Esophagus squamous epithelium (tissue), 5 donors: ENCODE measurements around the gene SLC17A1. TPM values are rescaled to one million over a fixed set of nuclear protein-coding genes. Genes with fewer than 3 reads are reported as not detected.

Experiments used
- DNase-seq: peaks from one replicate; lab custom pipeline; 2025; lab: John Stamatoyannopoulos, UW
- H3K27ac ChIP-seq, 4 donors: fragments of 200-600 bp; sonication (generic); one replicate each; pipeline ENCODE4 v1.5.1; 2016 to 2019; ENCODE audit warnings: mild to moderate bottlenecking in 1 of 4
- H3K27me3 ChIP-seq, 4 donors: fragments of 200-600 bp; sonication (generic); 1 replicate in 3 of 4; 2 replicates in 1 of 4; pipeline versions ENCODE4 v1.5.1 to v1.6.0; 2017 to 2021; ENCODE audit warnings: antibody characterized with exemption in 1 of 4
- H3K36me3 ChIP-seq, 3 donors: fragments of 200-600 bp; sonication (generic); one replicate each; pipeline ENCODE4 v1.5.1; 2016 to 2019
- H3K4me1 ChIP-seq, 3 donors: fragments of 200-600 bp; sonication (generic); one replicate each; pipeline ENCODE4 v1.5.1; 2017 to 2019
- H3K4me3 ChIP-seq, 4 donors: fragments of 200-600 bp; sonication (generic); 1 replicate in 3 of 4; 2 replicates in 1 of 4; pipeline ENCODE4 v1.5.1; 2016 to 2019; ENCODE audit warnings: mild to moderate bottlenecking in 2 of 4, moderate library complexity in 1 of 4
- H3K9me3 ChIP-seq, 3 donors: fragments of 200-600 bp; sonication (generic); one replicate each; pipeline ENCODE4 v1.5.1; 2016 to 2019
- CTCF ChIP-seq, 6 experiments: fragments of 450-650 bp in 4 of 6; fragments of 200-600 bp in 2 of 6; sonication (generic) in 2 of 6; IDR thresholded peaks; one replicate each; pipeline ENCODE4 v1.5.1; 2016 to 2019; ENCODE audit warnings: antibody characterized with exemption in 6 of 6, mild to moderate bottlenecking in 4 of 6, moderate library complexity in 4 of 6
- POLR2A ChIP-seq, 4 donors: fragments of 450-650 bp; IDR thresholded peaks; one replicate each; pipeline ENCODE4 v1.6.1; 2017; ENCODE audit warnings: antibody characterized with exemption in 4 of 4, mild to moderate bottlenecking in 4 of 4, moderate library complexity in 3 of 4
- WGBS, 2 donors: methylation state at CpG; one replicate each; pipeline ENCODE4 v1.1.5; 2018; 5-methylcytosine and 5-hydroxymethylcytosine counted together
- intact Hi-C: fragments of 100-400 bp; cut with DNase I; formaldehyde crosslinking; loops from one replicate; pipeline ENCODE4 v1.15.0; 2022
- total RNA-seq, 4 donors: library from RNA; depleted of rRNA; stranded (reverse); fragments of >200 nt; gene quantifications; one replicate each; pipeline ENCODE4 v1.1.0, GENCODE V29; 2016
- donor health status: DM: yes; HTN: yes; CAD: no.

Gene SLC17A1
- total RNA-seq, 4 donors from 2014 or later: not detected

GRCh38 chr6:25833136-25833535, 1.3 kb upstream of the SLC17A1 start:
- intact Hi-C loops: no loop called here
- no peak for DNase-seq
- Histone ChIP-seq H3K27ac (no peak overlapping the region), H3K4me3 (no peak overlapping the region), H3K9me3 (no peaks in the 10 kb centered on the region), H3K27me3 (no peaks in the 10 kb centered on the region), H3K36me3 (no peaks in the 10 kb centered on the region), H3K4me1 (no peaks in the 10 kb centered on the region)
- TF ChIP-seq POLR2A (IDR thresholded peaks at IDR 0.05) (no peak), CTCF (IDR thresholded peaks at IDR 0.05) (no peak)

GRCh38 chr6:25832670-25833069, 818 bp upstream of the SLC17A1 start:
- H3K4me1 ChIP-seq: no peaks in the 10 kb centered on the region
- 80 to 92% methylated on average over 3 of the region's 3 CpGs for WGBS, 2 donors
- no peaks in the 10 kb centered on the region for H3K27me3 ChIP-seq

GRCh38 chr6:25832307-25832662, 433 bp upstream of the SLC17A1 start:
- no peak for DNase-seq
- no peaks in the 10 kb centered on the region for H3K4me1 ChIP-seq
- intact Hi-C loops: no loop called here
- TF ChIP-seq POLR2A (IDR thresholded peaks at IDR 0.05) (no peak), CTCF (IDR thresholded peaks at IDR 0.05) (no peak)
- H3K9me3 ChIP-seq: no peaks in the 10 kb centered on the region
- no peak overlapping the region for H3K4me3 ChIP-seq
- H3K27ac ChIP-seq: no peak overlapping the region
- H3K36me3 ChIP-seq: no peaks in the 10 kb centered on the region
- no peaks in the 10 kb centered on the region for H3K27me3 ChIP-seq

More at GRCh38 chr6:25832670-25833069, 818 bp upstream of the SLC17A1 start:
- no peak for TF ChIP-seq CTCF (IDR thresholded peaks at IDR 0.05)
- no peak for DNase-seq
- intact Hi-C loops: no loop called here
- Histone ChIP-seq H3K27ac (no peak overlapping the region), H3K36me3 (no peaks in the 10 kb centered on the region), H3K4me3 (no peak overlapping the region), H3K9me3 (no peaks in the 10 kb centered on the region)

- Histone ChIP-seq H3K27ac (no peak overlapping the region), H3K4me1 (no peaks in the 10 kb centered on the region), H3K27me3 (no peaks in the 10 kb centered on the region), H3K4me3 (no peak overlapping the region), H3K9me3 (no peaks in the 10 kb centered on the region), H3K36me3 (no peaks in the 10 kb centered on the region)
- 52 to 62% methylated on average over 4 of the region's 4 CpGs for WGBS, 2 donors
- intact Hi-C loops: no loop called here
- no peak for TF ChIP-seq POLR2A (IDR thresholded peaks at IDR 0.05)
- no peak for TF ChIP-seq CTCF (IDR thresholded peaks at IDR 0.05)
- DNase-seq: no peak
Observed at GRCh38 chr6:25830458-25830857, 1.4 kb downstream of the SLC17A1 start.

- DNase-seq: no peak
- intact Hi-C loops: no loop called here
- 76 to 84% methylated on average over 1 of the region's 1 CpG for WGBS, 2 donors
- Histone ChIP-seq H3K4me3 (no peak overlapping the region), H3K4me1 (no peaks in the 10 kb centered on the region), H3K36me3 (no peaks in the 10 kb centered on the region), H3K27ac (no peak overlapping the region), H3K9me3 (no peaks in the 10 kb centered on the region), H3K27me3 (no peaks in the 10 kb centered on the region)
- TF ChIP-seq POLR2A (IDR thresholded peaks at IDR 0.05): no peak
- TF ChIP-seq CTCF (IDR thresholded peaks at IDR 0.05): no peak
Observed at GRCh38 chr6:25829375-25829774, 2.5 kb downstream of the SLC17A1 start.
